GM18517 (cell line): Measurements from ENCODE around the gene ANTXRL.
"Not testable (repeated sequence)": the region's sequence is repeated elsewhere in the genome, so short reads cannot be mapped to it uniquely, and the experiment has no call there.

ENCODE experiments used
- ATAC-seq: cut with Tn5 transposase; IDR thresholded peaks from one replicate; pipeline ENCODE4 v1.9.1; 2021; ENCODE audit warnings: mild to moderate bottlenecking, moderate library complexity; ENCODE audit not compliant: unreplicated experiment

The ANTXRL gene

GRCh38 chr10:46254007-46254383, 32.8 kb upstream of the ANTXRL start:
- no peak for ATAC-seq

DNA sequence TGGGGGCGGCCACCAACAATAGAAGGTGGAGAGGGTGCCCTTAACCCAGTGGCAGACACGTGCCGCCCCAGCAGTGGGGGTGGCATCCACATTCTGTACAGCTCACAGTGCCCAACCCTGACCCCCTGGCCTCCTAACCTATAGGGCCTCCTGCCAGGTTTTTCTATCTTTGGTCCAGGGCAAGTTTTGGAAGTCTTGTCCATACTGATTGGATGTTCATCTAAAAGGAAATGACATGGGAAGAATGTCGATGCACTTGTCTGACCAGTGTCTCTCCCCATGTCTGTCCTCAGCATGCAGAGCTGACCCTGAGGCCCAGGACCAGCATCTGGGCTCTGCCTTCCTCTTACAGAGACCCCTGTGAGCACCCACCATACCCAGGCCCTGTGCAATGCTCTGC, 32.3 kb upstream of the ANTXRL start:
- ATAC-seq = no peak

- ATAC-seq = not testable (repeated sequence)
These were observed 31.6 kb upstream of the ANTXRL start for GRCh38 chr10:46255210-46255609.

- no peak for ATAC-seq
These were observed 30.7 kb upstream of the ANTXRL start for GRCh38 chr10:46255801-46256747.

DNA sequence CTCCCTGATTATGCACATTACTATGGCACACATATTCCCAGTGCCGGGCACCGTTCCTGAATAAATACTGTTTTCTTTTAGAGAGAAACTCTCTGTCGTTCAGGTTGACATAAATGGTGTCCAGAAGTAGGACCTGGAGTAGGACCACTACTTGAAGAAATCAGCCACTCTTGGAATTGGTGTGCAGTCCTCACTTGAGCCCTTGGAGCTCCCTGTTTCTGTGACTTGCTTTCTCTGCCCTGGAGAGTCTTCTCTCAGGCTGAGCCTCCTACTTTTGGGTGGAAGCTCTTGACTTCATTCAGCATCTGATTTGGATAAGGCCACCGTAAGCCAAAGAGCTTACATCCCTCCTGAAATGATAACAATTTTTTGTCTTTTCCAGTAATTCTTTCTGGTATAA, 29.7 kb upstream of the ANTXRL start:
- ATAC-seq = no peak

- not testable (repeated sequence) for ATAC-seq
These were observed 23.8 kb upstream of the ANTXRL start for GRCh38 chr10:46262906-46263560.

DNA sequence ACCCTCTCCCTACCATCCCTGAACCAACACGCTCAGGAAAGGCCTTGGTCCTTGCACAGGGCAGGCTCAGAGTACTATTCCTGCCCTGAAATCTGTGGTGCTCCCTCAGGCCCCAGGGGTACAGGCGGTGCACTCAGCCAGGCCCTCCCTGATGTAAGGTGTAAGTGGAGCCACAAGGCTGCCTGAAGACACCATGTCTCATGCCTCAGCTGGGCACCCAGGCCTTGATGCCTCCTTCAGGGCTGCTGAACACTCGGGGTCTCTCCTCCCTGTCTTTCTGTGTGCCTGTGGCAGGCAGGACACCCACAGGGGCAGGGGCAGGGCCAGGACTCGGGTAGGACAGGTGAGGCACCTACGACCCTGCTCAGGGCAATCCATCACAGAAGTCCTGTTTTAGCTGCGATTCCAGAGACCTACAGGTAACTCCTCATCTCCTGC, 22.9 kb upstream of the ANTXRL start:
- no peak for ATAC-seq

- no peak for ATAC-seq
These were observed 22.5 kb upstream of the ANTXRL start for GRCh38 chr10:46264336-46264735.

DNA sequence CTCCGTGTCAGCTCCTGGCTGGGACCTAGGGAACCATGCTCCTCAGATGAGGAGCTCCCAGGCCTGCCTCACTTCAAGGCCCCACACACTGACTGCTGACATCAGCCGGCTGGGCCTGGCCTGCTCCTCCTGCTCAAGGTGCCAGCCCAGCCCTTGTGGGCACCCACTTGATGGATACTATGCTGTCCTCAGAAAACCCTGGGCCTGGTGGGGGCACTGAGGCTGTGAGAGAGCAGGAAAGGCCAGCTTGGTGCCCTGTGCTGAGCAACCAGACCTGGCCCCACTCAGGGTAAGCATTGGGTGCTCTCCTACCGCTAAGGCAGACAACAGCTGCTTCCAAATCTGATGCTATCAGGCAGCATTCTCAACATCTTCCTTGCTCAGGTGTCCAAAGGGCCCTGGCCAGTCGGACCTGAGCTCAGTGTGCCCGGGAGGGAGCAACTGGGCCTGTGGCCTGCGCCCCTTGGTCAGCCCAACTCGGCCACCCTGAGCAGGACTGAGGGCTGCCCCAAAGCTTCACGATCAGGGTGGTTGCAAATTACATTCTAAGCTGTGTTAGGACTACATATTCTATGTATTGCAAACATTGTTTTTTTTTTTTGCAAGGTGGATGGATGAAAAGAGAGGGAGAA, 21.9 kb upstream of the ANTXRL start:
- no peak for ATAC-seq

DNA sequence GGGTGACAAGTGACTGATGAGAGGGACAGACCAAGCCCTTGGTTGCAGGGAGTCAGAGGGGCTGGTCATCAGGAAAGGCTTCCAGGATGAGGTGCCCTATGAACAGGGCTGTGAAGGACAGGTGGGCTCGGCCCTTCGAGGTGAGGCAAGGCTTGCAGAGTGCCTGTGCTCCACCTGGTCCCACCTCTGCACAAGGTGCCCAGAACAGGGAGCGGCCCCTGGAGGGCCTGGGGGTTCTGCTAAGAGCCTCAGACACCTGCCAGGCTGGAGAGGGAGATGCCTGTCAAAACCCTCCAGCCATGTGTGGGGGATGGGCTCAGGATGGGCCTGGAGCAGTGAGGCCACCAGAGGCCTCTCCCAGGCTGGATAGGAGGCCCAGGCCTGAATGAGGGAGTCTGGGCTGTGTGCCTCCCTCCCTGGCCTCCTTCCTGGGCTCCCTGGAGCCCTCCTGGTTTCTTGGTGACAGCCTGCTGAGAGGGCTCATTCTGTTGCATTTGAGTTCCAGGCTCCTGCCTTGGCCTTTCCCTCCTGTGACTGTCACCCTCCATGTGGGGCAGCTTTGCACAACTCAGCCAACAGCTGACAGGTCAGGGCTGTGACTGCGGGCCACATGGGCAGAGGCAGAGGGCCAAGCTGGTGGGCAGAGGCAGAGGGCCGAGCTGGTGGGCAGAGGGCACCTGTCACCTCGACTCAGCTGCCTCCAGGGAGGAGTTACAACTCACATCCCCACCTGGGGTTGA, 21.1 kb upstream of the ANTXRL start:
- ATAC-seq = not testable (repeated sequence)

DNA sequence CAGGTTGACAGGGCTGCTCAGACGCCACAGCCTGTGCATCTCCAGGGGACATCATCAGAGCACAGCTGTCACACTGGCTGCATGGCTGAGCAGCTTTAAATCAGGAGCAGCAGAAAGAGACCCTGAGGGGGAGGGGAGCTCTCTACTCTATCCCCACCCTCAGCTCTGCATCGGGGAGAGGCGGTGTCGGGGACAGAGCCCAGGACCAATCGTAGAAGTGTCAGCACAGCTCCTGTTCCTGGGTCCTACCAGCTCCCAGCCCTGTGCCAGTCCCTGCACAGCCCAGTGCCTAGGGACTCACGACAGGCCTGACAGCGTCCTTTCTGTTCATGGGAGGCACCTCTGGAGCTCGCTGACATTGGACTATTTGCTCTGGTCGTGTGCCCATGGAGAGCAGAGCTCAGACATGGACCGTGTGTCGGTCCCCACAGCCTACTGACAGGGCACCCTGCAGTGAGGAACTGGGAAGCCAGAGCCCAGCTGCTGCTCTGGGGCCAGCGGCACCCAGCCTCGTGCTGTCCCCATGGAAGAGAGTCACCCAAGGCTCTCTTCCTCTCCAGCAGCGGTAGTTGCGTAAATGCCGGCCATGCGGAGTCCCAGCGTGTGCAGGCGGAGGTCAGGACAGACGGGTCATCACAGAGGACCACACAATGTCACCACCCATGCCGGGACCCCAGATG, 20.4 kb upstream of the ANTXRL start:
- no peak for ATAC-seq

- no peak for ATAC-seq
These were observed 19.4 kb upstream of the ANTXRL start for GRCh38 chr10:46267132-46267985.

DNA sequence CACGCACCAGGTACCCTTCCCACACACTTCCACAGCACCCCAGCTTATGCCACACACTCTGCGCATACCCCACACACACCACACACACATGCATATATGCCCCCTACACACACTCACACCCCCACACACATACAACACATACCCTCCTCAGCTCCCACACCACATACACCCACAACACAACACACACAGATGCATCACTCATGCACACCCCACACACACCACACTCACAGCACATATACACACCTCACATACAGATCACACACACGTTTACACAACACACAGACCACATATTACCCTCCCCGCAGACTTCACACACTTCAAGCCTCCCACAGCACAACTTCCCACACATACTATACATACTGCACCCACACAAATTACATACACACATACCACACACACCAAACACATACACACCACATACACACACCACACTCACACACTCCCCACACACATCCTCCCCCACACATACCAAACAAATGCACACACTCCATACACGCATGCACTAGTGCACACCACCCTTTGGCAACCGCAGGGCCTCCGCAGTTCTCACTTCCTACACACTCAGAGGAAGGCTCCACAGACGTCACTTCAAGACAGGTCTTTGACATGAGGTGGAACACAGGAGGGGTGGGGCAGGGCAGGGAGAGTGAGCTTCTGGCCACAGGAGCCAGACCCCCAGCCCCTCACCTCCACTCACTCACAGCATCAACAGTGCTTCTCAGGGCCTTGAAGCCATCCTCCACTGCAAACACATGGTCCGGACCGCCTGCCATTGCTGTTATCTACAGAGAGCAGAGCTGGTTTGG, 18.5 kb upstream of the ANTXRL start:
- no peak for ATAC-seq

GRCh38 chr10:46269554-46270053, 17.2 kb upstream of the ANTXRL start:
- not testable (repeated sequence) for ATAC-seq

GRCh38 chr10:46270086-46270811, 16.5 kb upstream of the ANTXRL start:
- no peak for ATAC-seq

DNA sequence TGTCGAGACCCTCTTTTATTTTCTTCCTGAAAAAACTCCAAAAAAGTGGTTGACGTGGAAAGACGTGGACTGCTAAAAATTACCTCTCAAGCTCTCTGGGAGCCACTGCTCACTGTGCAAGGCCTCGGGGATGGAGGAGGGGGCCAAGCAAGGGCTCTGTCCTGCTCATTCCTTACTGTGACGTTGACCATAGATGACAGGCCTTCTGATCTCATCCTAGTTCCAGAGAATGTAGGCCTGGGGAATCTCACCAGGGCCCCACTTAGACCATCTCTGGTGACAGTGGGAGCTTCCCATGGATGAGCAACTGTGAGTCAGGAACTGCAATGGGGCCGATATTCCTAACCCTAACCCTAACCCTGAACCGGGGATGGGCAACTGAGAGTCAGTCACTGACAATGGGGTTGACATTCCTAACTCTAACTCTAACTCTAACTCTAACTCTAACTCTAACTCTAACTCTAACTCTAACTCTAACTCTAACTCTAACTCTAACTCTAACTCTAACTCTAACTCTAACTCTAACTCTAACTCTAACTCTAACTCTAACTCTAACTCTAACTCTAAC, 15.8 kb upstream of the ANTXRL start:
- ATAC-seq = not testable (repeated sequence)

DNA sequence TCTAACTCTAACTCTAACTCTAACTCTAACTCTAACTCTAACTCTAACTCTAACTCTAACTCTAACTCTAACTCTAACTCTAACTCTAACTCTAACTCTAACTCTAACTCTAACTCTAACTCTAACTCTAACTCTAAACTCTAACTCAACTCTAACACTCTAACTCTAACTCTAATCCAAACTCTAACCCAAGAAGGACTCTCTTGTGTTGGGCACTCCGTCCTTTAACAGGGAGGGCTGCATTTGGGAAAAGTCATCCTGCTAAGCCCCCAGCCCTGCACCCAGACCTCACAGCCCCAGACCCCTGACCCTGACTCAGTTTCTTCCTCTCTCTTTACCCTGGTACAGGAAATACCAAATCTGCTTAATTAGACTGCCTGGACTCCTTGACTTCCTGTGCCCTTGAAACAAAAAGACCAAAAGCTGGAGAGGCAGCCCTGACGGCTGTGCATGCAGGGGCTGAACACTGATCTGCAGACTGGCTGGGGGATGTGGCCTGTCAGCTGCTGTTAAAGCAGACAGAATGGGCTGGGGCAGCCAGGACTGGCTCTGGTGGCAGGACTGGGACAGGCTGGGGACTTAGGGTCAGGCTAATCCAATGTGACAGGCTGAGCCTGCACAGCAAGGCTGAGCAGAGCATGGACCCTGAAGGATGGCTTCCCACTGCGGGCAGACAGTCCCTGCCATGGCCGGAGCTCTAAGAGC, 14.8 kb upstream of the ANTXRL start:
- ATAC-seq = not testable (repeated sequence)
